Brain microvascular endothelial cell (primary cell): ENCODE data around the gene GPR142.

Source experiments
- DNase-seq: peaks from one replicate; pipeline ENCODE4 v3.0.0-alpha.2; 2020
- H3K27ac ChIP-seq: fragments of 250-450 bp; sonication (Bioruptor Pico); 2 replicates; pipeline ENCODE4 v1.5.1; 2020; ENCODE audit warnings: mild to moderate bottlenecking, moderate library complexity
- H3K27me3 ChIP-seq: fragments of 250-450 bp; sonication (Bioruptor Pico); replicated peaks from 2 replicates; pipeline ENCODE4 v1.5.1; 2020; ENCODE audit warnings: mild to moderate bottlenecking
- H3K36me3 ChIP-seq: fragments of 250-450 bp; sonication (Bioruptor Pico); replicated peaks from 2 replicates; pipeline ENCODE4 v1.5.1; 2020; ENCODE audit warnings: mild to moderate bottlenecking
- H3K4me3 ChIP-seq: 2 replicates; pipeline ENCODE4 v1.5.1; 2011; ENCODE audit warnings: low read depth, mild to moderate bottlenecking, control low read depth, low read length, moderate library complexity
- CTCF ChIP-seq: IDR thresholded peaks from 2 replicates; pipeline ENCODE4 v1.5.1; 2011; ENCODE audit warnings: low read depth, mild to moderate bottlenecking, moderate library complexity, low read length, control low read depth, inconsistent platforms; ENCODE audit errors: missing control alignments
- in situ Hi-C: cut with HindIII; loops from 2 replicates; pipeline ENCODE4 v1.10.0; 2017; ENCODE audit warnings: low sequenced_read_pairs, low pct_ligation_motif_present

The GPR142 gene

GRCh38 chr17:74345433-74346241, 21.7 kb upstream of the GPR142 start:
- no peak for DNase-seq
- Histone ChIP-seq H3K4me3 (no peak overlapping the region), H3K36me3 (no peaks in the 10 kb centered on the region), H3K27me3 (no peaks in the 10 kb centered on the region), H3K27ac (no peak overlapping the region)
- in situ Hi-C loops = no loop called here
- TF ChIP-seq CTCF = no peak

- peaks cover 10% of the 10 kb centered on the region for H3K27me3 ChIP-seq
- in situ Hi-C loops = no loop called here
- H3K36me3 ChIP-seq = no peaks in the 10 kb centered on the region
- DNase-seq = no peak
- H3K4me3 ChIP-seq = no peak overlapping the region
- no peak overlapping the region for H3K27ac ChIP-seq
- no peak for TF ChIP-seq CTCF
These were observed 19.7 kb upstream of the GPR142 start for GRCh38 chr17:74347646-74348045.

GRCh38 chr17:74349120-74349519, 18.2 kb upstream of the GPR142 start:
- DNase-seq = no peak
- in situ Hi-C loops = no loop called here
- H3K27ac ChIP-seq = no peak overlapping the region
- no peak for TF ChIP-seq CTCF
- H3K36me3 ChIP-seq = no peaks in the 10 kb centered on the region
- no peak overlapping the region for H3K4me3 ChIP-seq
- peaks cover 15% of the 10 kb centered on the region for H3K27me3 ChIP-seq

GRCh38 chr17:74350486-74350885, 16.8 kb upstream of the GPR142 start:
- DNase-seq = no peak
- no peaks in the 10 kb centered on the region for H3K36me3 ChIP-seq
- TF ChIP-seq CTCF = no peak
- H3K27ac ChIP-seq = no peak overlapping the region
- peaks cover 18% of the 10 kb centered on the region for H3K27me3 ChIP-seq
- no peak overlapping the region for H3K4me3 ChIP-seq
- in situ Hi-C loops = no loop called here

- in situ Hi-C loops = no loop called here
- Histone ChIP-seq H3K27ac (no peak overlapping the region), H3K27me3 (peaks cover 23% of the 10 kb centered on the region), H3K36me3 (no peaks in the 10 kb centered on the region), H3K4me3 (no peak overlapping the region)
- DNase-seq = no peak
- TF ChIP-seq CTCF = no peak
These were observed 15.6 kb upstream of the GPR142 start for GRCh38 chr17:74351552-74352210.
